Keratinocyte (primary cell): ENCODE results near the gene PIGT. TPM values are rescaled to one million over a fixed set of nuclear protein-coding genes. Genes with fewer than 3 reads are reported as not detected.

Source experiments
- DNase-seq: peaks from one replicate; pipeline ENCODE4 v3.0.0-alpha.2; 2011; ENCODE audit warnings: low read depth, missing footprints, low spot score
- FAIRE-seq: peaks from 2 replicates; lab custom pipeline; 2011; peaks lifted over from hg19 to GRCh38; lab: Jason Lieb, UNC
- H2AFZ ChIP-seq: 2 replicates; pipeline ENCODE4 v1.6.0; 2012; ENCODE audit warnings: low read length, control low read depth, inconsistent platforms; ENCODE audit not compliant: control insufficient read depth
- H3K27ac ChIP-seq: 2 replicates; pipeline ENCODE4 v1.5.1; 2011; ENCODE audit warnings: low read length; ENCODE audit not compliant: control insufficient read depth, insufficient read depth
- H3K27me3 ChIP-seq: 3 replicates; pipeline ENCODE4 v1.6.0; 2011; ENCODE audit warnings: low read length; ENCODE audit not compliant: control insufficient read depth, insufficient read depth; ENCODE audit errors: extremely low read depth
- H3K36me3 ChIP-seq, 2 experiments: 2 replicates in 1 of 2; 3 replicates in 1 of 2; pipeline ENCODE4 v1.5.1; 2011; ENCODE audit warnings: low read length in 2 of 2, mild to moderate bottlenecking in 1 of 2; ENCODE audit not compliant: control insufficient read depth in 2 of 2, insufficient read depth in 2 of 2; ENCODE audit errors: extremely low read depth in 1 of 2
- H3K4me1 ChIP-seq: 3 replicates; pipeline ENCODE4 v1.5.1; 2011; ENCODE audit warnings: low read length; ENCODE audit not compliant: control insufficient read depth, insufficient read depth; ENCODE audit errors: extremely low read depth
- H3K4me2 ChIP-seq: 3 replicates; pipeline ENCODE4 v1.6.0; 2011; ENCODE audit warnings: low read depth, low read length; ENCODE audit not compliant: control insufficient read depth, insufficient read depth; ENCODE audit errors: extremely low read depth
- H3K4me3 ChIP-seq, 3 experiments: fragments of 200-600 bp in 1 of 3; sonication (generic) in 1 of 3; 2 replicates in 2 of 3; 3 replicates in 1 of 3; pipeline ENCODE4 v1.5.1; 2011 to 2016; ENCODE audit warnings: low read length in 3 of 3, mild to moderate bottlenecking in 3 of 3, control low read depth in 2 of 3, inconsistent platforms in 1 of 3, low read depth in 1 of 3, mixed read lengths in 1 of 3, mixed run types in 1 of 3, moderate library complexity in 1 of 3; ENCODE audit not compliant: control insufficient read depth in 2 of 3, insufficient read depth in 2 of 3; ENCODE audit errors: extremely low read depth in 1 of 3
- H3K79me2 ChIP-seq: 2 replicates; pipeline ENCODE4 v1.6.0; 2012; ENCODE audit warnings: low read length; ENCODE audit not compliant: control insufficient read depth, insufficient read depth
- H3K9ac ChIP-seq: 3 replicates; pipeline ENCODE4 v1.6.0; 2011; ENCODE audit warnings: low read length; ENCODE audit not compliant: control insufficient read depth, insufficient read depth; ENCODE audit errors: extremely low read depth
- H3K9me1 ChIP-seq: 3 replicates; pipeline ENCODE4 v1.6.0; 2011; ENCODE audit warnings: low read length; ENCODE audit not compliant: control insufficient read depth, insufficient read depth; ENCODE audit errors: extremely low read depth
- H3K9me3 ChIP-seq: 2 replicates; pipeline ENCODE4 v1.5.1; 2012; ENCODE audit warnings: low read depth, low read length; ENCODE audit not compliant: control insufficient read depth
- H4K20me1 ChIP-seq: 3 replicates; pipeline ENCODE4 v1.6.0; 2011; ENCODE audit warnings: low read length; ENCODE audit not compliant: control insufficient read depth, insufficient read depth; ENCODE audit errors: extremely low read depth
- CTCF ChIP-seq, 3 experiments: IDR thresholded peaks in 1 of 3; conservative IDR thresholded peaks in 1 of 3; optimal IDR thresholded peaks in 1 of 3; 2 replicates in 2 of 3; 3 replicates in 1 of 3; pipeline versions ENCODE3 to v1.5.1; 2011; ENCODE audit warnings: low read length in 3 of 3, mild to moderate bottlenecking in 3 of 3, moderate library complexity in 2 of 3, control low read depth in 1 of 3, inconsistent platforms in 1 of 3; ENCODE audit not compliant: insufficient read depth in 2 of 3; ENCODE audit errors: extremely low read depth in 1 of 3
- EZH2 ChIP-seq: IDR thresholded peaks from one replicate; pipeline ENCODE4 v1.6.1; 2012; ENCODE audit warnings: inconsistent platforms, mild to moderate bottlenecking, low read length, moderate library complexity
- dilution Hi-C: fragments of 300-500 bp; cut with MboI; formaldehyde crosslinking; loops from one replicate; pipeline ENCODE4 v1.7.0; 2020; ENCODE audit warnings: low sequenced_read_pairs; ENCODE audit not compliant: extremely low pct_ligation_motif_present
- polyA plus RNA-seq, 5 experiments: library from polyadenylated mRNA; depleted of rRNA in 3 of 5; stranded (reverse) in 3 of 5; stranded (forward) in 1 of 5; unstranded in 1 of 5; fragments of >200 nt; gene quantifications; 1 replicate in 1 of 5; 2 replicates in 3 of 5; 3 replicates in 1 of 5; pipeline versions ENCODE4 v1.2.1 to v1.2.3, GENCODE V29; 2011 to 2012; ENCODE audit warnings: missing spikeins in 2 of 5, low read depth in 1 of 5, low replicate concordance in 1 of 5

Gene PIGT
- polyA plus RNA-seq, 1 donor (not counting 4 experiments of a cell fraction or from before 2014, with no cell fraction given) = 26.5 TPM

DNA sequence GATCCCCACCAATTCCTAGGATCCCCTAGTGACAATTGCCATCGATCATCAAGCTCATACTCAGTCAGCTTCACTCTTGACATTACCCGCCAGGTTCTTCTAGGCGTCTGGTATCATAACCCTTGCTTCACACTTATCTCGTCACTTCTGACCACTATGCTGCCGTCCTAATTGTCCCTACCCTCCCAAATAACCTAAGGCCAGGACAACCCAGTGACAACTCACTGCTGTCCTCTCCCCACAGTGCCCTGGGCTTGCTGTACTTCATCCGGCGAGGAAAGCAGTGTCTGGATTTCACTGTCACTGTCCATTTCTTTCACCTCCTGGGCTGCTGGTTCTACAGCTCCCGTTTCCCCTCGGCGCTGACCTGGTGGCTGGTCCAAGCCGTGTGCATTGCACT is 49.3 kb upstream of the PIGT start:
- H3K9ac ChIP-seq = no peak overlapping the region
- no peaks in the 10 kb centered on the region for H3K9me3 ChIP-seq
- peaks cover 12 to 23% of the 10 kb centered on the region in 2 experiments for H3K36me3 ChIP-seq

GRCh38 chr20:45367126-45367525 is 48.8 kb upstream of the PIGT start:
- FAIRE-seq = no peak
- no peak overlapping the region for H2AFZ ChIP-seq
- no peak overlapping the region for H3K4me2 ChIP-seq
- dilution Hi-C loops = no loop called here
- H3K36me3 ChIP-seq = peaks cover 12 to 23% of the 10 kb centered on the region in 2 experiments
- TF ChIP-seq EZH2 (no peak), CTCF (optimal IDR thresholded peaks at IDR 0.05 in 1 of 3, IDR thresholded peaks at IDR 0.05 in 1 of 3, conservative IDR thresholded peaks at IDR 0.05 in 1 of 3; ENCODE audit: extremely low read depth in 1 of 3, insufficient read depth in 2 of 3, low read length in 3 of 3) (no peak)
- DNase-seq = no peak
- no peaks in the 10 kb centered on the region for H4K20me1 ChIP-seq
- H3K9me1 ChIP-seq = no peaks in the 10 kb centered on the region
- no peak overlapping the region for H3K27ac ChIP-seq
- no peaks in the 10 kb centered on the region for H3K9me3 ChIP-seq
- H3K4me3 ChIP-seq = no peak overlapping the region
- peaks cover 9% of the 10 kb centered on the region for H3K4me1 ChIP-seq
- H3K9ac ChIP-seq = no peak overlapping the region
- no peaks in the 10 kb centered on the region for H3K27me3 ChIP-seq
- peaks cover 19% of the 10 kb centered on the region for H3K79me2 ChIP-seq

More for the DNA sequence above, 49.3 kb upstream of the PIGT start:
- Histone ChIP-seq H3K9me1 (no peaks in the 10 kb centered on the region), H3K27ac (no peak overlapping the region), H3K4me1 (peaks cover 9% of the 10 kb centered on the region), H3K4me2 (no peak overlapping the region), H2AFZ (no peak overlapping the region), H3K79me2 (peaks cover 19% of the 10 kb centered on the region), H3K27me3 (no peaks in the 10 kb centered on the region), H3K4me3 (no peak overlapping the region), H4K20me1 (no peaks in the 10 kb centered on the region)
- DNase-seq = no peak
- no peak for TF ChIP-seq CTCF (optimal IDR thresholded peaks at IDR 0.05 in 1 of 3, IDR thresholded peaks at IDR 0.05 in 1 of 3, conservative IDR thresholded peaks at IDR 0.05 in 1 of 3; ENCODE audit: extremely low read depth in 1 of 3, insufficient read depth in 2 of 3, low read length in 3 of 3)
- TF ChIP-seq EZH2 = no peak
- dilution Hi-C loops = no loop called here
- no peak for FAIRE-seq
